AG04450 (cell line): ENCODE data around the gene CDC25C. TPM values are rescaled to one million over a fixed set of nuclear protein-coding genes. Genes with fewer than 3 reads are reported as not detected.

Experiments used
- CTCF ChIA-PET: fragments of 300-600, 350-600 bp; formaldehyde crosslinking; extraction: SDS; loops from one replicate; lab custom pipeline; 2022; ENCODE audit warnings: antibody characterized with exemption, inconsistent platforms; lab: Charles Lee
- POLR2A ChIA-PET: fragments of 350-600 bp; formaldehyde crosslinking; extraction: SDS; loops from one replicate; lab custom pipeline; 2021; ENCODE audit warnings: antibody characterized with exemption, inconsistent platforms; lab: Yijun Ruan, JAX
- DNase-seq: peaks from one replicate; pipeline ENCODE4 v3.0.0-alpha.2; 2011; ENCODE audit warnings: low read depth, low spot score
- H3K27ac ChIP-seq: one replicate; pipeline ENCODE4 v1.5.1; 2012; ENCODE audit warnings: low read depth, low read length, control low read depth
- H3K27me3 ChIP-seq: one replicate; pipeline ENCODE4 v1.6.0; 2012; ENCODE audit warnings: low read length; ENCODE audit not compliant: control insufficient read depth, insufficient read depth
- H3K4me3 ChIP-seq: 2 replicates; pipeline ENCODE4 v1.5.1; 2011; ENCODE audit warnings: mild to moderate bottlenecking, low read depth, low read length, control low read depth
- H3K9me3 ChIP-seq: 2 replicates; pipeline ENCODE4 v1.5.1; 2012; ENCODE audit warnings: low read length; ENCODE audit not compliant: control insufficient read depth, insufficient read depth
- polyA plus RNA-seq: library from polyadenylated mRNA; depleted of rRNA; stranded (reverse); fragments of >200 nt; gene quantifications from 2 replicates; pipeline ENCODE4 v1.2.3, GENCODE V29; 2011
- TF ChIP-seq, protein P1 (sequence below): IDR thresholded peaks from 2 replicates; pipeline ENCODE4 v1.5.1; 2011; ENCODE audit warnings: low read depth, low read length, control low read depth, inconsistent platforms

The CDC25C gene
- polyA plus RNA-seq, 1 experiment, result 4.8 TPM

DNA sequence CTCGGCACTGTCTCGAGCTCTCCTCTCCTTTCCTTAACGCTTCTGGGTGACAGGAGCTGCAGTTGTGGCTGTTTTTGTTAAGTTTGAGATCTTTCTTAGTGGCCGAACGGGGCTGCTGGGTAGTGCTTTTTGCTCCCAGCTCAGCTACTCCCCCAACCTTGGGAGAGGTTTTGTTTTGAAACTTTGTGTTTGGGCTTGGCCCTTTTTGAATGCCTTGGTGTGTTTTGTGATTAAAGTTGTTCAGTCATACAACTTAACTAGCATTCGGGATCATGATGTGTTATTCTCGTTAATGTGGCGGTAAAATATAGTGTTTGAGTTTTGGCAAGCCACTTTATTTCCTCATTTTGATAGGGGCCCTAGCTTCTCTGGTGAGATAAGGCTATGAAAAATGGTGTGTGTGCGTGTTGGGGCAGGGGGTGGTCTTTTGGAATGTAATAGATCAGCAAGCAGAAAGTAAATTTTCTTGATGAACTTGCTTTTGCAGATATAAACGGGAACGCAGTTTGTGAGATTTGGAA, 22.0 kb upstream of the CDC25C start:
- Histone ChIP-seq H3K9me3 (peaks cover 6% of the 10 kb centered on the region), H3K4me3 (peak overlapping the region; percentile 81), H3K27ac (peak overlapping the region; percentile 85), H3K27me3 (no peaks in the 10 kb centered on the region)
- ChIA-PET POLR2A (interaction anchor here (0.9 to 5.9 kb wide), 4 partner anchors 11 to 189 kb away, joined by 4 to 88 read pairs (median 10); partner anchors contain the start of genes CDC25C, ETF1 and FAM53C), CTCF (interaction anchor here (0.6 to 4.8 kb wide), 21 partner anchors 8 to 940 kb away, joined by 3 to 169 read pairs (median 8); partner anchors contain the start of genes BRD8, CDC23, CDC25C and FAM53C)
- DNase-seq, result no peak
- TF ChIP-seq, protein P1, sequence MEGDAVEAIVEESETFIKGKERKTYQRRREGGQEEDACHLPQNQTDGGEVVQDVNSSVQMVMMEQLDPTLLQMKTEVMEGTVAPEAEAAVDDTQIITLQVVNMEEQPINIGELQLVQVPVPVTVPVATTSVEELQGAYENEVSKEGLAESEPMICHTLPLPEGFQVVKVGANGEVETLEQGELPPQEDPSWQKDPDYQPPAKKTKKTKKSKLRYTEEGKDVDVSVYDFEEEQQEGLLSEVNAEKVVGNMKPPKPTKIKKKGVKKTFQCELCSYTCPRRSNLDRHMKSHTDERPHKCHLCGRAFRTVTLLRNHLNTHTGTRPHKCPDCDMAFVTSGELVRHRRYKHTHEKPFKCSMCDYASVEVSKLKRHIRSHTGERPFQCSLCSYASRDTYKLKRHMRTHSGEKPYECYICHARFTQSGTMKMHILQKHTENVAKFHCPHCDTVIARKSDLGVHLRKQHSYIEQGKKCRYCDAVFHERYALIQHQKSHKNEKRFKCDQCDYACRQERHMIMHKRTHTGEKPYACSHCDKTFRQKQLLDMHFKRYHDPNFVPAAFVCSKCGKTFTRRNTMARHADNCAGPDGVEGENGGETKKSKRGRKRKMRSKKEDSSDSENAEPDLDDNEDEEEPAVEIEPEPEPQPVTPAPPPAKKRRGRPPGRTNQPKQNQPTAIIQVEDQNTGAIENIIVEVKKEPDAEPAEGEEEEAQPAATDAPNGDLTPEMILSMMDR, result no peak

DNA sequence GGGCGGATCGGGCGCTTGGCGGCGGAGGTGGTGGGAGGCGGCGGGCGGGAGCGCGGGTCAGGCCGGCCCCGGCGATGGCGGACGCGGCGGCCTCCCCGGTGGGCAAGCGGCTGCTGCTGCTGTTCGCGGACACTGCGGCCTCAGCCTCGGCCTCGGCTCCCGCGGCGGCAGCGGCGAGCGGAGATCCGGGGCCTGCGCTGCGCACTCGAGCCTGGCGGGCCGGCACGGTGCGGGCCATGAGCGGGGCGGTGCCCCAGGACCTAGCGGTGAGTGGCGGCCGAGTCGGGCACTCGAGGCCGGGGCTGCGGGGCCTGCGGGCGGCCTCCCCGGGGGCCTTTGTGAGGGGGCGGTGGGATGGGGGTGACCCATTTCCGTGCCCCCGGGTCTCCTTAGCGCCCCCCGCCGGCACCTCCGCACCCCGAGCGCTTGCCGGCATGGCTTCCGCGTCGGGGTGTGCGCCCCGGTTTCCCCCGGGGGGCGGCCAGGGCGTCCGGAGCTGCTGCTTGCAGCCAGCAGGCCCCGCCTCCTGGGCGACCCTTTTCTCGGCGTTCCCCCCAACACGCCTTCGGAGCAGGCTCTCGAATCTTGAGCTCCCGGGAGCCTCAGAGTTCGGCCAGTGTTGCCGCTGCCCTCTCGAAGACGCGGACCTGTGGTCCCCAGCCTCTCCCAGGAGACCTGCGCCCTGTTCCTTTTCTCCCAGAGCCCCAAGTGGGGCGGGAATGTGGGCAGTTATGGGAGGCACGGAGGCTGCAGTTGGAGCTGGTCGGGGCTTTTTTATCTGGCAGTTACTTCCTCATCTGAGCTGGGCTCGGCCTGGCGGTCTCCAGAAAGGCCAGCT, 21.3 kb upstream of the CDC25C start:
- Histone ChIP-seq H3K27ac (peak overlapping the region; percentile 85), H3K4me3 (peak overlapping the region; percentile 81), H3K27me3 (no peaks in the 10 kb centered on the region), H3K9me3 (peaks cover 6% of the 10 kb centered on the region)
- TF ChIP-seq, protein P1, result no peak
- no peak for DNase-seq
- POLR2A ChIA-PET, result interaction anchor here (0.5 to 5.9 kb wide), 7 partner anchors 14 to 1973 kb away, joined by 3 to 88 read pairs (median 4); partner anchors contain the start of genes CDC25C, ETF1 and FAM53C
- CTCF ChIA-PET, result interaction anchor here (0.6 to 4.8 kb wide), 39 partner anchors 8 to 941 kb away, joined by 3 to 169 read pairs (median 6); partner anchors contain the start of genes BRD8, CDC23, CDC25C and EGR1

DNA sequence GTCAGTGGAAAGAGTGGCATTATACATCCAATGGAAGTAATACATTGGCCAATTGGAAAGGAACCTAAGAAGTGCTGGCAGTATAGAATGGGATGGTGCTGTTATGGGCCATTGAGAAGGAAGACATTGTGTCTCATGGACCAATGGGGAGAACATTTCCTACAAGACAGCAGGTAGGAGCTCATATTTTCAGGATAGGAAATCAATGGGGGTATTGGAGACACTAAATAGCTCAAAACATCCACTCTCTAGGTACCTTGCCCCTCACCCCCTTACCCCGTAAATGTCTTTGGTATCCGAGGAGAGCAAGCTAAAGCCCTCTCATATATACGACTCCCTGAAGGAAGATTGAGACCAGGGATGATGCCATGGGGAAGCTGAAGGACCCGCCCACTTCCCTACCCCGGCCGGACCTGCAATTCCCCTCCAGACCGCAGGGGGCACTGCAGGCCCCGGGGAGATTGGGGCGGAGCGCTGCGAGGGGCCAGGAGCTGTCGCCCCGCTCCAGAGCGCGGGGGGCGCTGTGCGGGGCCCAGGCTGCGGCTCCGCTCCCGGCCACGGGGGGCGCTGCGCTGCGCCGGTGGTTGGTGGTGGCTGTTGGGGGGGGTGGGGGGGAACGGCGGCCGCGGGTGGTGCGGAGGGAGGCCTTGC, 20.6 kb upstream of the CDC25C start, which contains the start of gene KDM3B:
Gene KDM3B, plus strand, starts transcription at position 615 of the 651 bp plus-strand sequence. CDS start 111 bp downstream, outside the sequence.
- Histone ChIP-seq H3K27me3 (no peaks in the 10 kb centered on the region), H3K9me3 (peaks cover 6% of the 10 kb centered on the region), H3K27ac (peak within 1 kb of the TSS; percentile 85), H3K4me3 (peak within 1 kb of the TSS; percentile 81)
- TF ChIP-seq, protein P1, result peak; percentile 98
- peak; percentile 23 for DNase-seq
- ChIA-PET CTCF (interaction anchor here (0.5 to 4.8 kb wide), 45 partner anchors 9 to 600 kb away, joined by 3 to 169 read pairs (median 4); partner anchors contain the start of genes BRD8, CDC23, CDC25C and EGR1), POLR2A (interaction anchor here (0.5 to 5.9 kb wide), 7 partner anchors 14 to 1973 kb away, joined by 3 to 88 read pairs (median 5); partner anchors contain the start of genes CDC25C and FAM53C)

DNA sequence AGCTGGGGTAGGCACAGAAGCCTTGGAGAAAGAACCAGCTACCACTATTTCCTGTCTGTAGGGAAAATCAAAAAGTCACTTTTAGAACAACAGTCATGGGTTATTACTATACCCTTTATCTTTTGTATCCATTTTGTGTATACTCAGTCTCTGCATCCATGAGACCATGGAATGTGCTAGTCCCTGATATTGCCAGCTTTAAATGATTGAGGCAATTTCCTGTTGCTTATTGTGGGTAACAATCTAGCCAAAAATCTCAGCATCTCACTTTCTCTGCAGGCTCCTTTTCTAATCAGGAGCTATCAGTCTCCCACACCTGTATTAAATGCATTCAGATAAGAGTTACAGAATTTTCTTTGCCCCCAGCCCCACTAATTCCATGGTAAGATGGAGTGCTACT, 19.9 kb upstream of the CDC25C start:
- H3K27ac ChIP-seq, result no peak overlapping the region
- H3K27me3 ChIP-seq, result no peaks in the 10 kb centered on the region
- CTCF ChIA-PET, result interaction anchor here (0.5 to 4.8 kb wide), 39 partner anchors 10 to 600 kb away, joined by 3 to 169 read pairs (median 5); partner anchors contain the start of genes BRD8, CDC23, CDC25C and EGR1

More for the DNA sequence above, 19.9 kb upstream of the CDC25C start:
- no peak for DNase-seq
- POLR2A ChIA-PET, result interaction anchor here (5.9 kb wide), 1 partner anchor 13 kb away, joined by 88 read pairs; the partner anchor contains the start of gene FAM53C
- Histone ChIP-seq H3K4me3 (no peak overlapping the region), H3K9me3 (peaks cover 6% of the 10 kb centered on the region)
- TF ChIP-seq, protein P1, result no peak
